ENCODE measurements around the gene AKT2.

AKT2 gene

DNA sequence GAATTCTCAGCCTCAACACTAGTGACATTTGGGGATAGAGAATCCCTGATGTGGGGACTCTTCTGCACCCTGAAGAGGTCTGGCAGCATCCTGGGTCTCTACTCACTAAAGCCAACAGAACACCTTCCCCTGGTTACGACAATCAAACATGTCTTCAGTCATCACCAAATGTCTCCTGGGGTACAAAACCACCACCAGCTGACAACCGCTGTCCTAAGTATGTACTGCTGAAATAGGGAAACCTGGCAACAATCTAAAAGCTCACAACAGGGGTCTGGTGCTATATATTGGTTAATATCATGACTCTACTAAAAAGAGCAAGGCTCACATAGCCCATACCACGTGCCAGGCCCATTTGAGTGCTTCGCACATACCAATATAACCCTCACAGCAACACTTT lies 13.4 kb downstream of the AKT2 start:
- TF ChIP-seq, protein P1, sequence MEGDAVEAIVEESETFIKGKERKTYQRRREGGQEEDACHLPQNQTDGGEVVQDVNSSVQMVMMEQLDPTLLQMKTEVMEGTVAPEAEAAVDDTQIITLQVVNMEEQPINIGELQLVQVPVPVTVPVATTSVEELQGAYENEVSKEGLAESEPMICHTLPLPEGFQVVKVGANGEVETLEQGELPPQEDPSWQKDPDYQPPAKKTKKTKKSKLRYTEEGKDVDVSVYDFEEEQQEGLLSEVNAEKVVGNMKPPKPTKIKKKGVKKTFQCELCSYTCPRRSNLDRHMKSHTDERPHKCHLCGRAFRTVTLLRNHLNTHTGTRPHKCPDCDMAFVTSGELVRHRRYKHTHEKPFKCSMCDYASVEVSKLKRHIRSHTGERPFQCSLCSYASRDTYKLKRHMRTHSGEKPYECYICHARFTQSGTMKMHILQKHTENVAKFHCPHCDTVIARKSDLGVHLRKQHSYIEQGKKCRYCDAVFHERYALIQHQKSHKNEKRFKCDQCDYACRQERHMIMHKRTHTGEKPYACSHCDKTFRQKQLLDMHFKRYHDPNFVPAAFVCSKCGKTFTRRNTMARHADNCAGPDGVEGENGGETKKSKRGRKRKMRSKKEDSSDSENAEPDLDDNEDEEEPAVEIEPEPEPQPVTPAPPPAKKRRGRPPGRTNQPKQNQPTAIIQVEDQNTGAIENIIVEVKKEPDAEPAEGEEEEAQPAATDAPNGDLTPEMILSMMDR (IDR thresholded peaks at IDR 0.05; ENCODE audit: low read depth, low read length) = no peak
- no peak for DNase-seq (ENCODE audit: extremely low read depth, low read depth)

DNA sequence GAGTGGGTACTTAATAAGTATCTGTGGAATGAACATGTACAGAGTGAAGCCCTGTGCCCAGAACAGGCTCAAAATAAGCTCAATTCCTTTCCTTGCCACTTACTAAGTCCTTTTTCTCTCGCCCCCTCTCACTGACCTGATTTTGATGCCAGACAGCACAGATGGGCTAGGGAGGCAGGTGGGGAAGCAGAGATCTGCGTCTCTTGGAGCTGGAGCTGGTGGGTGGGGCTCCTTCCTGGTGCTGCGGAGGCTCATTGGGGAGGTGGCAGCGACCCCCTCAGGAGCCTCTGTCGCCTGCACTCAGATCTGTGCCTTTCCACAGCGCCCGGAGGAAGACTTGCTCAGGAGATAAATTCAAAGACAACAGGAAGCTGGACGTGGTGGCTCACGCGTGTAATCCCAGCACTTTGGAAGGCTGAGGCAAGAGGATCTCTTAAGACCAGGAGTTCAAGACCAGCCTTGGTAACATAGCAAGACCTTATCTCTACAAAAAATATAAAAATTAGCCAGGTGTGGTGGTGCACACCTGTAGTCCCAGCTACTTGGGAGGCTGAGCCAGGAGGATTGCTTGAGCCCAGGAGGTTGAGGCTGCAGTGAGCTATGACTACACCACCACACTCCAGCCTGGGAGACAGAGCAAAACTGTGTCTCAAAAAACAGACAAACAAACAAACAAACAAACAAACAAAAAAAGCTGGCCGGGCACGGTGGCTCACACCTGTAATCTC lies 14.6 kb downstream of the AKT2 start:
- TF ChIP-seq, protein P1 (IDR thresholded peaks at IDR 0.05; ENCODE audit: low read depth, low read length) = no peak
- DNase-seq (ENCODE audit: extremely low read depth, low read depth) = no peak

DNA sequence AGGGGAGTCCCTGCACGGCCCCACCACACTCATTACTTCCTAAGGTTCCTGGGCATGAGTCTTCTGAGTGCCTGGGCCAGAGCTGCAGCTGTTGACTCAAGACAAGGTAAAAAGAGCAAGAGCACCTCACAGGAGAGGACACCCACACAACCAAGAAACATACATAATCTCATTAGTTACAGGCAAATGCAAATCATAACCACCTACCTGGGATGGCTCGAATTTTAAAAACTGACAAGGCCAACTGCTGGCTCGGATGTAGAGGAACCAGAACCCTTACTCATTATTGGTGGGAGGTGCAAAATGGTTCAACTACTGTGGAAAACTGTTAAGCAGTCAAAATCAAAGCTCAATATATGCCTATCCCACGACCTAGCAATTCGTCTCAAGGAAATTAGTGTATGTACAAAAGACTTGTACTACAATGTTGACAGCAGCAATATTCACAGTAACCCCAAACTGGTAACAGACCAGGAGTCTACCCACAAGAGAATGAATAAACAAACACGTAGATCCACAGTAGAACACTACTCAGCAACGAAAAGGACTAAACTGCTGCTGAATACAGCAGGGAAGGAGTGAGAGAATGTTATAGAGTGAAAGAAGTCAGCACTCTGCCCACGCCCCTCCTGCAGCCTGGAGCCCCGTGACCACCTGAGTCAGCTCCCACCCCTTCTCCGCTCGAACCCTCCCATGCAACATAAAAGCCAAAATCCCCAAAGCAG lies 15.8 kb downstream of the AKT2 start:
- no peak for DNase-seq (ENCODE audit: extremely low read depth, low read depth)
- TF ChIP-seq, protein P1 (IDR thresholded peaks at IDR 0.05; ENCODE audit: low read depth, low read length) = no peak

DNA sequence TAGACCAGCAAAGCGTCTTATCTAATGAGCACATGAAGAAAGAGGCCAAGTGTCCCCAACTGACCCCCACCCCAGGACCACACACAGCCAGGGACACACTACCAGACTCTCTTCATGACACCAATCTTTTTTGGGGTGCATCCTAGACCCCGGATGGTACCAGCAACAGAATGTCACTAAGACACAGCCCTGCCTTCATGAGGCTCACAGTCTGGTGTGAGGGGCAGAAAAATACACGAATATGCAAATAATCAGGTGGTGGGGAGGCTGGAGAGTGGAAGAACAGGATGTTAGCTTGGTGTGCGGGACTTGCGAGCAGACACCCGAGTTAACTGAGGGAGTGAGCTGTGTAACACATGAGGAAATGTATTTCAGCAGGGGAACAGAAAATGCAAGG lies 17.5 kb downstream of the AKT2 start:
- DNase-seq (ENCODE audit: extremely low read depth, low read depth) = no peak

DNA sequence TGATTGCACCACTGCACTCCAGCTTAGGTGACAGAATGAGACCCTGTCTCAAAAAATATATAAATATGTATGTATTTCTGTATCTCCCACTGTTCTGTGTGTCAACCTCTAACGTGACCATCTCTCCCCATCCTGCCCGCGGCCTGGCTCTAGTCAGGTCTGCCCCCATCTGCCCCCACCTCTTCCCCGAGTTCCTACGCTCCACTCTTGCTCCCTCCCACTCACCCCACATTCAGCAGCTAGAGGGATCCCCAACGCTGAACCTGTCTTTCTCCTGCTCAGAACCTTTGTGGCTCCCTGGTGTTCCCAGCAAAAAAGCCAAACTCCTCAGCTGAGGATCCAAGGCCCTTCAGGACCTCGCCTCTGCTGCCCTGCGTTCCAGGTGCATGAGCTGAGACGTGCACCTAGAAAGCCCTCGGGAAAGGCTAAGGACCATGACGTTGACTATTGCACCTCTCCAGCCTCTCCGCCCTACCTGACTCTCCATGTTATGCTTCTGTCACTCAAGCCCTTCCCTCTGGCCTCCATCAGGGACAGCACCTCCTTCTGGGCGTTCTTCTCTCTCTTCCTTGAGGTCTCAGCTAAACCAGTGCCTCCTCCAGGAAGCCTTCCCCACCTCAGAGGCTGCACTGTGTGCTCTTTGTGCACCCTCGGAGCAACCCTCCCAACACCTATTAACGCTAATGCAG lies 18.1 kb downstream of the AKT2 start:
- no peak for DNase-seq (ENCODE audit: extremely low read depth, low read depth)
- TF ChIP-seq, protein P1 (IDR thresholded peaks at IDR 0.05; ENCODE audit: low read depth, low read length) = no peak

More for the DNA sequence above, 17.5 kb downstream of the AKT2 start:
- TF ChIP-seq, protein P1 (IDR thresholded peaks at IDR 0.05; ENCODE audit: low read depth, low read length) = no peak

DNA sequence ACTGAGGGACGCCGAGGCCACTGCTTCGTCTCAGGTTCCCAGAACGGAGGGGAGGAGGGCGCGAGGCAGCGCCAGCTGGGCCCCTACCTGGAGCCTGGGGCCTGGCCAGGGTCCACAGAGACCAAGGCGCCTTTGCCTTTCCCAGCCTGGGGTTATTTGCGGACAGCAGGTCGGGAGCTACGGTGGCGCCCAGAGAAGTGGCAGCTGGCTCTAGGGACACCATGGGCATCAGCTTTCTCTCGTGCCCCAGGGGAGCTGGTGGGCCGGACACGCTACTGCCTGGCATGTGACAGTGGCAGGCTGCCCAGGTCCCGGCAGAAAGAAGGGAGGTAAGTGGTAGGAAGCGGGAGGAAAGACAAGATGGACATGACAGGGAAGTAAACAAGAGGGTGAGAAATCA lies 19.0 kb downstream of the AKT2 start:
- TF ChIP-seq, protein P1 (IDR thresholded peaks at IDR 0.05; ENCODE audit: low read depth, low read length) = no peak
- no peak for DNase-seq (ENCODE audit: extremely low read depth, low read depth)

DNA sequence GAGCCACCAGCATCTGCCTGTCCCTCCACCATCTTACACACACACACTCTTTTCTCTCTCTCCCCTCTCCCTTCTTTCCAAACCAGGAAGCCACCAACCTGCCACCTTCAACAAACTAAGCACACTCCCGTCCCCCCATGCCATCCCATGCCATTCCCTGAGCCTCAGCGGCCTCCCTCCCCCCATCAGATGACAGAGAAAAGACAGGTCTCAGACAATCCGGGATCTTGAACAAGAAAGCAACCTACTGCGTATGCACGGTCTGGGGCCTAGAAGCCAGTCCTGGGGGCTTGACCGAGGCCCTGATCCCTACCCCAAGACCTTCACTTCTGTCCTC lies 19.4 kb downstream of the AKT2 start:
- no peak for DNase-seq (ENCODE audit: extremely low read depth, low read depth)
- TF ChIP-seq, protein P1 (IDR thresholded peaks at IDR 0.05; ENCODE audit: low read depth, low read length) = no peak
